GM12864 (cell line): ENCODE measurements around the gene P2RY6.
A peak's percentile ranks its signal among the peaks of the same experiment; 100 is the strongest.

ENCODE experiments used
- DNase-seq: peaks from one replicate; pipeline ENCODE4 v3.0.0-alpha.2; 2011; ENCODE audit warnings: low read depth
- H3K4me3 ChIP-seq: 2 replicates; pipeline ENCODE4 v1.5.1; 2011; ENCODE audit warnings: mild to moderate bottlenecking, low read depth, low read length, control low read depth
- CTCF ChIP-seq: IDR thresholded peaks from 2 replicates; pipeline ENCODE4 v1.5.1; 2011; ENCODE audit warnings: low read depth, mild to moderate bottlenecking, moderate library complexity, low read length, control low read depth, inconsistent platforms; ENCODE audit errors: missing control alignments

P2RY6 gene

GRCh38 chr11:73333173-73333572 lies 61.0 kb downstream of the P2RY6 start:
- DNase-seq, result no peak
- no peak for TF ChIP-seq CTCF
- no peak overlapping the region for H3K4me3 ChIP-seq

DNA sequence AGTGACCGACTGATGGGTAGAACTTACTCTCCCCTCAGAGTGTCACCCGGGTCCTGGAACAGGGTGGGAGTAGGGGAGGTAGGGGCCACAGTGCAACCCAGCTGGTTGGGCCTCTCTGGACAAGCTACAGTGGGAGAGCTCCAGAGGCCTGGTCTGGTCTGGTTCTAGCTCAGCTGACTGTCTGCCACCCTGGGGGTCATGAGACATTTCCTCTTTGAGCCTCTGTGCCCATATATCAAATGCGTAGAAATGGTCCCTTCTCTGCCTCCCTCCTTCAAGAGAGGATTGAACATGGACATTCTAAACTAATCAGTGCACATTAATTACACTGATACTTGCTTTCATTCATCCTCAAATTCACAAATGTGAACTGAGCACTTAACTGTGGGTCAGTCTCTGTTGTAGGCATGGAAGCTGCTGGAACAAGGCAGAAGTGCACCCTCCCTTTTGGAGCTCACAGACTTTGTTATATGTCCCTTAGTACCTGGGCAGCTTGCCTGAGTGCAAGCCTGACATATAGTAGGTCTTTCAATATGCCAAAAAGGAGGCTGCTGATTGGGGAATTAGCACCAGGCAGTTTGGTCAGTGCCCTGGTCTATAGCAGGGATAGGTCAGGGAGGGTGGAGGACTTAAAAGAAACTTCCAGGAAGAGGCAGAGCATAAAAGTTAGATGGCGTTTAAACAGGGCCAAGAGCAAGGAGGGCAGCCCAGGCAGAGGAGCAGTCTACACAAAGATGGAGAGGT lies 61.7 kb downstream of the P2RY6 start:
- no peak overlapping the region for H3K4me3 ChIP-seq

DNA sequence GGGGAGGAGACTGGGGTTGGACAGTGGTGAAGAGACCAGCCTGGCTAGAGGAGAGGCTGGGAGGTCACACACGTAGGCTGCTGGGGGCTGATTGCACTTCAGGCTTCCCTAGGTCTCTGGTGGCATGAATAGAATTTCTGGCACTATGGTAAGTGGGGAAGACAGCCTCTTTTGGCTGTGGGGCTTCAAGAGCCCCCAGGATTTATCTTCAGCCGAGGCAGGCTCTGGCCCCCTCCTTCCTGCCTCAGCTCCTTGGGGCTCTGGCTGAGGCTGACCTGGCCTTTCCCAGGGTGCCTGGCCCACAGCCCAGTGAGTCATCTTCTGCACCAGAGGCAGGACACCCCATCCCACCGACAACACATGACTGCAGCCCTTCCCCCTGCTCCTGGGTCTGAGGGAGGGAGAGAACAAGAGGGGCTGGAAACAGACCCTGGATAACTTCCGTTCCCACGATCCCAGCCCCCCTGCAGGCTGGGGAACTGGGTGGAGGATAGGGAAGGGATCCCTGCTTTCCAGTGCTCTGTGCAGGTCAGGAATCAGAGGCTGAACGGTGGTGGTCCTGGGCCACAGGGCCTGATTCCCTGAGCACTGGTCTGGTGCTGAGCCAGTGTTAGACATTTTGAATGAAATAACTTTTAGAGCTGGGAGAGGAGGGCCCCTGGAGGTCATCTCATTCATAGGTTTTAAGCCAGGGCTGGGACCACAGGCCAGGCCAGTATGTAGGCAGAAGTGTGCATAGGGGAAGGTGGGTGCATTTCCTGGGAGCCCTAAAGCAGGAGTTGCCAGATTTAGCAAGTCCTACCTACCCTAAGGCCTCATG lies 62.5 kb downstream of the P2RY6 start:
- no peak for TF ChIP-seq CTCF
- no peak for DNase-seq
- H3K4me3 ChIP-seq, result no peak overlapping the region

More for the DNA sequence above, 61.7 kb downstream of the P2RY6 start:
- TF ChIP-seq CTCF, result no peak
- DNase-seq, result no peak

DNA sequence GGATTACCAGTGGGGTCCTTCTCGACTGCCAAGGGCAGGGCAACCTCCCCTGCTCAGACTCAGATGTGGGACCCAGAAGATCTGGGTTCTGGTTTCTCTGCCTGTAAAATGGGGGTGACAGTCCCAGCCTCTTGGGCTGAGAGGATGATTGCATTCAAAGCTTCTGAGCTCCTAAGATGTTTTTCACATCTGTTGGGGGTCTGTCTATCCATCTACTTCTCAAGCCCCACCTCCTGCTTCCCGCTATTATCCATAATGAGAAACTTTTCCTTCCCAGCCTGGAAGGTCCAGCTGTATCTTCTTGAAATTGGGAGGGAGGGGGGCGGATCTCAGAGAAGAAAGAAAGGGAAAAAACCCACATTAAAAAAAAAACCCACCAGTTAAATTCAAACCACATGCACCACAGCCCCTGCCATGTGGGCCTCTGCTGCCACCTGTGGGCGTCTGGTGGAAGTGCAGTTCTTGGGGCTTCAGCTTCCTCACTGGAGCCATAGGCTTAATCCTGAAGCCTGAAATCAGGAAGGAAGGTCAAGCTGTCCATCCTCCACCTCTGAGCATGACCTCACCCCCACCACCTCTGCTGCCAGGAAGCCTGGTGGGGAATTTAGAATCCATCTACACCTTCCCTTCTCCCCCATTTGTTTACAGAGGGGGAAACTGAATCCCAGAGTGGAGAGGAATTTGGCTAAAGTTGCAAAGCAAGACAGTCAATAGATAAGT lies 63.2 kb downstream of the P2RY6 start:
- no peak for DNase-seq
- peak; percentile 99 for TF ChIP-seq CTCF
- H3K4me3 ChIP-seq, result no peak overlapping the region

DNA sequence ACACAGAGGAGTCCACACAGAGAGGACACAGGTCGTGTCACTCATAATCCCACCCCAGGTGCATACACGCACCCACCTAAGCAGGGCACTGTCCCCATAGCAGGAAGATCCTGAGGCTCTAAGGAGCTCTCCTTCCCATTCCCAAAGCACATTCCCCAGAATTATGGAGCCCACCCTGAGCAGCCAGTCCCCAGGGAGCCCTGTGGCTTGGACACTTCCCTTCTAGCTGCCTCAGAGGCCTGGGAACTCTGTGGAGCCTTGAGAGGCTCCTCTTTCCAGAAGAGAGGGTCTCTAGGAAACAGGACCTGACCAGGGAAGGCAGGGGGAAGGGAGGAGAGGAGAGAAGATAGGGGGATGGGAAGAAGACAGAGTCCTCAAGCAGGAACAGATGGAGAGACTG lies 65.7 kb downstream of the P2RY6 start:
- no peak for TF ChIP-seq CTCF

GRCh38 chr11:73338279-73338678 lies 66.1 kb downstream of the P2RY6 start:
- TF ChIP-seq CTCF, result no peak
- no peak overlapping the region for H3K4me3 ChIP-seq
- no peak for DNase-seq

More for the DNA sequence above, 65.7 kb downstream of the P2RY6 start:
- H3K4me3 ChIP-seq, result no peak overlapping the region
- no peak for DNase-seq
